ENCODE data around the gene ARMC2.
"Not testable (repeated sequence)": the region's sequence is repeated elsewhere in the genome, so short reads cannot be mapped to it uniquely, and the experiment has no call there.

Gene ARMC2

GRCh38 chr6:108835218-108835850 is 12.9 kb upstream of the ARMC2 start:
- DNase-seq: peak; percentile 64 to 92

- no peak for DNase-seq
Observed at GRCh38 chr6:108836061-108836460, 12.2 kb upstream of the ARMC2 start.

GRCh38 chr6:108837236-108837971 is 10.8 kb upstream of the ARMC2 start:
- DNase-seq: peak; percentile 48 to 69

- no peak for DNase-seq
Observed at GRCh38 chr6:108838101-108838717, 10.0 kb upstream of the ARMC2 start.

- DNase-seq: no peak
Observed at GRCh38 chr6:108839083-108839642, 9.1 kb upstream of the ARMC2 start.

- DNase-seq: no peak
Observed at GRCh38 chr6:108840919-108841318, 7.3 kb upstream of the ARMC2 start.

- peak; percentile 73 to 84 for DNase-seq
Observed at GRCh38 chr6:108841377-108841855, 6.8 kb upstream of the ARMC2 start.

- no peak for DNase-seq
Observed at GRCh38 chr6:108844135-108844534, 4.1 kb upstream of the ARMC2 start.

- no peak for DNase-seq
Observed at GRCh38 chr6:108845145-108845544, 3.1 kb upstream of the ARMC2 start.

- DNase-seq: no peak
Observed at GRCh38 chr6:108846101-108846500, 2.1 kb upstream of the ARMC2 start.

- DNase-seq: no peak
Observed at GRCh38 chr6:108846628-108847027, 1.6 kb upstream of the ARMC2 start.

GRCh38 chr6:108847738-108848115 is 495 bp upstream of the ARMC2 start:
- no peak for DNase-seq

- DNase-seq: peak; percentile 49 to 51
Observed at GRCh38 chr6:108850669-108851465, 2.6 kb downstream of the ARMC2 start.

GRCh38 chr6:108851756-108852155 is 3.5 kb downstream of the ARMC2 start:
- no peak for DNase-seq

GRCh38 chr6:108853077-108853476 is 4.9 kb downstream of the ARMC2 start:
- DNase-seq: no peak

- peak; percentile 81 to 86 for DNase-seq
Observed at GRCh38 chr6:108862479-108863191, 14.4 kb downstream of the ARMC2 start.

- DNase-seq: not testable (repeated sequence)
Observed at GRCh38 chr6:108865751-108866286, 17.6 kb downstream of the ARMC2 start.

GRCh38 chr6:108866798-108867197 is 18.6 kb downstream of the ARMC2 start:
- no peak for DNase-seq

GRCh38 chr6:108868647-108869046 is 20.4 kb downstream of the ARMC2 start:
- no peak for DNase-seq

- DNase-seq: no peak
Observed at GRCh38 chr6:108869876-108870275, 21.7 kb downstream of the ARMC2 start.

- DNase-seq: no peak
Observed at GRCh38 chr6:108870357-108870756, 22.1 kb downstream of the ARMC2 start.

- DNase-seq: peak; percentile 53 to 64
Observed at GRCh38 chr6:108872141-108872557, 23.9 kb downstream of the ARMC2 start.
